Cerebellar nuclear complex (tissue), 1 donor: ENCODE measurements around the gene F5.

Source experiments
- DNase-seq, 2 experiments: peaks; one replicate each; lab custom pipeline; 2025; lab: John Stamatoyannopoulos, UW

The F5 gene

DNA sequence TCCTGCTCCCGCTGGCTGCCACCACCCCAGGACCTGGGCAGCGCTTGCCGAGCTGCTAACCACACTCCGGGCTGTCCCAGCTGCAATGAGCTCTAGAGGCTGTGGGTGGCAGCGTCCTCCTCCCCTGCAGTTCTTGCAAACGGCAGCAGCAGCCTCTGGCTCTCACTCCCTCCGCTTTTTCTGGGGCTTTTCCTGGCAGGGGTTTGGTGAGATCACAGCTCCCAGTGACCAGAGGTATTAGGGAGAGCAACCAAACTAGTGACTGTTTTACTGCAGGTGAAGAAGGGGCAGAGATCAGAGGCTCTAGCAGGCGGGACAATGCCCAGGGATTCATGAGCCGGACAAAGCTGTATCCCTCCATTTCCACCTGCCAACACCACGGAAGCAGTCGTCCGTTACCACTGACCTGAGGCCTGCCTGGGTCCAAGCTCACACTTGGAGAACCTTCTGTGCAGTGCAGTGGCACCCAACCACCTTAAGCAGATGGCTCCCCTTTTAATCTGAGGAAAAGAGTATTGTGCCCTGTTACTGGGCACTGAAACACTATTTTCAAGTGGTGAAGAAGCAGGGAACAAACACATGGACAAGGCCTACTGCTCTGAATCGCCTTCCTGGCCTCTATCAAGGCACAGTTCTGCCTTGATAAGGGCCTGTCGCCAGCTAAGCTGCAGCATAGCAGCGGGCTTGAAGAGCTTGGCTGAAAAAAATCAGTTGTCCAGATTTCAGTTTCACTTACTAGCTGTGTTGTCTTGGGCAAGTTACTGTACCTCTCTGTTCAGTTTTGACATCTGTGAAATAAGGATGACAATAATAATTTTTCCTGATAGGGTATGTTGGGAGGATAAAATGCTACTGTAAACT, at the start of gene F5:
F5 (minus strand) TSS at position 87 of the 861 bp plus-strand sequence. CDS start 95 bp downstream, outside the sequence.
- no peak for DNase-seq

GRCh38 chr1:169634877-169635276, 48.6 kb upstream of the F5 start:
- no peak for DNase-seq

DNA sequence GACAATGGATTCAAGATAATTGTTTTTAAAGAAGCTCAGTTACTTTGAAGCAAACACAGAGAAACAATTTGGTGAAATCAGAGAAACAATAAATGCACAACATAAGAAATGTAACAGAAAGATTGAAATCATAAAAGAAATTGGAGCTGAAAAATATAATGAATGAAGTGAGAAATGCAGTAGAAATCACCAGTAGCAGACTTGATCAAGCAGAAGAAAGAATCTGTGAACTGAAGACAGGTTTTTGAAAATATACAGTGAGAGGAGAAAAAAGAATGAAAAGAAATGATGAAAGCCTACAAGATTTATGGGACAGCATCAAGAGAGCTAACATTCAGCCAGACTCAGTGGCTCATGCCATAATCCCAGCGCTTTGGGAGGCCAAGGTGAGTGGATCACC, 47.9 kb upstream of the F5 start:
- DNase-seq, result no peak

GRCh38 chr1:169631249-169631648, 45.0 kb upstream of the F5 start:
- DNase-seq, result no peak

DNA sequence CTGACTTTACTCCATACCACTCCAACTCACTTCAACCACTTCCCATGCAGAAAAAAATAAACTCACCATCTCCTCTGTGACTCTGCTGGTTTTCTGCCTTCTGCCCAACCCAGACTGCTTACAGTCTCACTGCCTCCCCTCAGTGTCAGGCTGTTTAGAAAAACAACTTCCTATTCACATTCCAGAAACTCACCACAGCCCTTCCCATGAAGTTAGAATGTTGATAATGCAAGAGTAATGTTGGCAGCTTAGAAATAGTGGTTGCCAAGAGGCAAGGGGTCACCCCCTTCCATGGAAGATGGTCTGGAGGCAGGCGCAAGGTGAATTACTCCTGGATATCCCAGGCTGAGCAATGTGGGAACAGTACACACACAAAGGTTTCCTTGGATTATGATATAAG, 43.7 kb upstream of the F5 start, which contains the start of gene SELP:
SELP (minus strand) TSS at position 119 of the 400 bp plus-strand sequence; CDS start at position 69, 50 bp downstream.
- no peak for DNase-seq

DNA sequence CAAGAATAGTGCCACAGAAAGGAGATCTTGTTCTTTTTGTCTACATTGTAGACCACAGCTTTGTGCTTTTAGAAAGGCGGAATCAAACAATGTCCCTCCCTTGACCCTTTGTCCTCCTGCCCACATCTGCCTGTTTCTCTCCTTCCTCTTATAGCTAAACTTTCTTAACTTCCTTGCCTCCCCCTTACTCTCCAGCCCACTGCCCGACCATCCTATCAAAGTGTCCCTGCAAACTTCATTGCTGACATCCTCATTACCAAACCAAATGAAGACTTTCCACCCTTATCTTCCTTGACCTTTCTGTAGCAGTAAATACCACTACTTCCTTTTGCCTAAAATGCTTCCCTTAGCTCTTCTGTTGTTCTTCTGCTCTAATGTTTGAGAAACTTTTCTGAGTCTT, 38.6 kb upstream of the F5 start:
- no peak for DNase-seq

DNA sequence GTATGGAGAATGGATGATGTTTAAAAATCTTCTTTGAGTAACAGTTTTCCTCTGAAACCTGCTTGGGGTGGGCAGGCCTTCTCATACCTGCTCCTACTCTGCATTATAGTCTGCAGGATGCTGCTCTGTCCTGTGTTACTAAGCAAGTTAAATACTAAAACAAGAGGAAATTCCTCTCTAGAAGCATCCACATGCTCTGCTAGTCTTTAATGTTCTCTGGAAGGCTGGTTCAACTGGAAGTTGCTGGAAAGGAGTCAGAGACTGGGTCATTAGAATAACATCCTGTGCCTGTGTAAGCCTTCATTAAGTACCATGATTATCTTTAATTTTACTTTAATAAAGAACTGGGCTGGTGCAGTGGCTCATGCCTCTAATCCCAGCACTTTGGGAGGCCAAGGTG, 37.8 kb upstream of the F5 start:
- DNase-seq, result no peak

DNA sequence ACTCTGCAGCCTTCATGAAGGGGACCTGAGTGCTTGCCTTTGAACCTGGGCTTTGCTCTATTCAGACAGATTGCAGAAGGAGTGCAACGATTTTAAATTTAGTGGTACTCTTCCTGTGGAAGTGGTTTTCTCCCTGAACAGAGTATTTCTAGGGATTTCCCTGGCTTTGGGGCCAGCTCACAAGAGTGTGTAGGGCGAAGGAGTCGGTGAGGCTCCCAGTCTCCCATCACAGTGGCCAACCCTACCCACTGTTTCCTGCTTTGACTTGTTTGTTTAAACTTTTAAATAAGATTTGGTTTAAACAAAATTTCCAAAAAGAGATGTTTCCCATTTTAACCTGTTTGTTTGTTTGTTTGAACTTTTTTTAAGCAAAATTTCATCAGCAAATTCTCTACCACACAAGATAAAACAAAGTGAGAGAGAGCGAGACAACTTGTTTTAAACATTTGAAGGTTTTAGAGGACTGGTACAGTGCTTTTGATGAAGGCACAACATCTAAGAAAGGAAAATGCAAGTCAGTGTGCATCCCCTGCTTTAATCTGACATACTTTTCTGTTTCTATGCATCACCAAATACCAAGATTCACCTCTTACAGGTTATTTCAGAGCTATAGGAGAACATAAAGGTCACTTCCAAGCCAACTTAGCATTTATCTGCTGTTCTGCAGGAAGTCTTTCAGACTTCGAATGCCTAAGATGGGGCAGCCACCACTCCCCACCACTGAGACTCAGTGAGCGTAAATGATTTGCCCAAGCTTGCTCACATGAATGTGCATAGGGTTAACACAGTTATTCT, 37.0 kb upstream of the F5 start:
- no peak for DNase-seq

DNA sequence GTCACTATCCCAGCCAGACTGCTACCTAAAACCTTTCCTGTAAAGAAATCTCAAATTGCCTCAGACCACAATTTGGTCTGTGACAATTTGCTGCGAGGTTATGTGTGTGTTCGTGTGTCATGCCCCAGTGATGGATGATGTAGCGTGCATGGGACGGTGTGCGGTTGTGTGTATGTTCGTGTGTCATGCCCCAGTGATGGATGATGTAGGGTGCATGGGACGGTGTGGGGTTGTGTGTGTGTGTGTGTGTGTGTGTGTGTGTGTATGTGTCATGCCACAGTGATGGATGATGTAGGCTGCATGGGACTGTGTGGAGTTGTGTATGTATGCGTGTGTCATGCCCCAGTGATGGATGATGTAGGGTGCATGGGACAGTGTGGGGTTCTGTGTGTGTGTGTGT, 34.3 kb upstream of the F5 start:
- DNase-seq, result no peak

GRCh38 chr1:169618367-169618766, 32.1 kb upstream of the F5 start:
- no peak for DNase-seq

GRCh38 chr1:169615803-169616202, 29.5 kb upstream of the F5 start:
- no peak for DNase-seq

GRCh38 chr1:169610858-169611257, 24.6 kb upstream of the F5 start:
- no peak for DNase-seq

GRCh38 chr1:169610108-169610507, 23.8 kb upstream of the F5 start:
- no peak for DNase-seq

DNA sequence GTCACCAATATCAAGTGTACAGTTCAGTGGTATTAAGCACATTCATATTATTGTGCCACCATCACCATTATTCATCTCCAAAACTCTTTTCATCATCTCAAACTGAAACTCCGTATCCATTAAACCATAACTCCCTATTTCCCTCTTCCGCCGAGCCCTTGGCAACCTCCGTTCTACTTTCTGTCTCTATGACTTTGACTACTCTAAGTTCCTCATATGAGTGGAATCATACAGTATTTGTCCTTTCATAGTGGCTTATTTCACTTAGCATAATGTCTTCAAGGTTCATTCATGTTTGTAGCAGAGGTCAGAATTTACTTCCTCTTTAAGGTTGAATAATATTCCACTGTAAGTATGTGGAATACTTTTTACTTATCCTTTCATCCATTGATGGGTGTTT, 21.9 kb upstream of the F5 start:
- DNase-seq, result no peak

DNA sequence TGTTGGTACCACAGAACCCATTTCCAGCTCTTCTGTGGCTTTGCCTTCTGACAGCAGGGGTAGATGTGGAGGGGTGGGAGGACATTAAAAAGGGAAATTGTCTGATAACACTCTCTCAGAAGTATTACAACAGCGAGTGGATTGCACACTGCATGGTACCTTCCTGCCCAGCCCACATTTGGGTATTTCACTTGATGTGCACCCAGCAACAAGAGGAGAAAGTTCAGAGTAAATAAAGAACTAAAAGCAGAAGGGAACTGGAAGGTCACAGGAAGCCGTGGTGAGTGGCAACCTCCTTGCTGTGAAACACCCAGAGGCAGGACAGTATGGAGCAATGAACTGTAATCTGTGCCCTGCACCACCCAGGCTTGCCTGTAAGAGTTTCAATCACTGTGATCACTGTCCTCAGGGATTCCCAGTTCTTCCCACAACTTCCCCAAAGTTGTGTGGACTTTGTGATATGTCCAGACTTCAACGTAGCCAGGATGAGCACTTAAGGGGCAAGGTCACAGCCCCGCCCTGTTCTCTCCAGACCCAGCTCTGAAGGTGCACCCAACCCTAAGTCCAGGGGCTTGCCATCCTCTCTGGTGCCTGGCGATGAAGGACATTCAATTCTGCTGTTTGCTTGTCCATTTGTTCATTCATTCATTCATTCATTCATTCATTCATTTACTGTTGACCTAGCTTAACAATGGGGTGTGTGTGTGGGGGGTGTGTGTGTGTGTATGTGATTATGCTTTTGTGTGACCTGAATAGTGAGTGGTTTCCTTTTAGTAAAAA, 18.7 kb upstream of the F5 start:
- DNase-seq, result no peak

GRCh38 chr1:169601096-169601881, 15.0 kb upstream of the F5 start:
- DNase-seq, result no peak

GRCh38 chr1:169595764-169596711, 9.8 kb upstream of the F5 start:
- no peak for DNase-seq

DNA sequence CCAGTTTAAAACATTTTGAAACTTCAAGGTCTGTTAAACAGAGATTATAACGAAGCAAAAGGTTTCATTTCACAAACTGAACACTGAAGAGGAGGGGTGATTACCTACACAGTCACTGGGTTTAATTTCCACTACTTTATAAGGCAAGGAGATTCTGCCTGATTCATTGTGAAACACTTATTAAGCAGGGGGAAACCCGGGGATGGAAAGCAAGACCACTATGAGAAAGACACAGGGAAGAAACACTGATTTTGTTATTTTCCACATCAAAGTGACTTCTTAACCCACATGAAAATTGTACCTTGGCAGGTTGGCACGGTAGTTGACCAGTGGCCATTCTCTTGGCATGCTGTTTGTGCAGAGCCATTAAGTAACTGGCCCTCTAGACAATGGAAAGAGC, 8.1 kb upstream of the F5 start:
- no peak for DNase-seq

GRCh38 chr1:169590932-169591331, 4.7 kb upstream of the F5 start:
- no peak for DNase-seq

DNA sequence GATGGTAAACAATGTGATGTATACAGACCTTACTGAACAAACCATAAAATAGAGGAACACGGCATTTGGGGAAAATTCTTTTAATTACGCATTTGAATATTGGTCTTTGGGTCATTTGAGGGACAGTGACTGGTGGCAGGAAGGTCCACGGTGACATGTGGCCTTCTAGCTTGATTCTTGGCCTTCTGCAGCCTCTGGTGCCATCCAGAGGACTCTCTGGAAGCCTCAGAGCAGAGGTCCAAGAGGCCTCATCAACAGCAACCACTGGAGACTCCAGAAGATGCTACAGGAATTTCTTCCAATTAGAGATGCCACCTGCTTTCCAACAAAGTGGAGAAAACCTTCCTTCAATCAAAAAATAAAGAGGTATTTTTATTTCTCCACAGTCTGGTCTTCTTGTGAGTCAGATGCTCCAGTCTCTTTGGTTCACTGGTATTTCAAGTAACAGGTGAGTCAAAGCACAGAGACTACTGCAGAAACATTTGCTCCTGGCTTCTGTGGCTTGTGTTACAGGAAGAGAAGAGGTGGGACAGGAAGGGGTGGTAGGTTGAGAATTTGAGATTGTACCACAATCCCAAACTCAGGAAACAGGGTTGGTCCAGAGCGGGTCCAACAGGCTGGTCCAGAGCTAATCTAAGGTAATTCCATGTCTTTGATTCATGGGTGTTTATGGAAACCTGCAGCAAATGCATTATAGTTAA, 2.7 kb upstream of the F5 start:
- no peak for DNase-seq
